WTC11 (cell line): ENCODE data around the gene NCOA1. TPM values are rescaled to one million over a fixed set of nuclear protein-coding genes. Genes with fewer than 3 reads are reported as not detected.

Experiments
- ATAC-seq: fragments of 200-7000 bp; cut with Tn5 transposase; 2 replicates; pipeline ENCODE4 v1.10.0; 2021; ENCODE audit warnings: mild to moderate bottlenecking, moderate library complexity
- CTCF ChIA-PET: fragments of 300-600 bp; sonication (Branson Sonifier 250); formaldehyde crosslinking; loops from one replicate; lab custom pipeline; 2021; ENCODE audit warnings: antibody characterized with exemption; lab: Charles Lee
- POLR2A ChIA-PET: fragments of 350-600 bp; sonication (Branson Sonifier 250); formaldehyde crosslinking; loops from one replicate; lab custom pipeline; 2021; ENCODE audit warnings: antibody characterized with exemption; lab: Charles Lee
- DNase-seq: peaks from one replicate; pipeline ENCODE4 v3.0.0; 2021; ENCODE audit warnings: low spot score
- H3K27ac Mint-ChIP-seq: 2 replicates; pipeline ENCODE4 v1.8.0; 2021; ENCODE audit warnings: mixed read lengths
- H3K27me3 Mint-ChIP-seq: 2 replicates; pipeline ENCODE4 v1.8.0; 2021; ENCODE audit warnings: low read depth, mild to moderate bottlenecking, moderate library complexity, mixed read lengths
- H3K36me3 Mint-ChIP-seq: 2 replicates; pipeline ENCODE4 v1.8.0; 2021; ENCODE audit warnings: mixed read lengths
- H3K4me1 Mint-ChIP-seq: 2 replicates; pipeline ENCODE4 v1.8.0; 2022; ENCODE audit warnings: mixed read lengths
- H3K4me3 Mint-ChIP-seq: 2 replicates; pipeline ENCODE4 v1.8.0; 2021; ENCODE audit warnings: mild to moderate bottlenecking, moderate library complexity, mixed read lengths
- H3K9me3 Mint-ChIP-seq: 2 replicates; pipeline ENCODE4 v1.8.0; 2021; ENCODE audit warnings: mixed read lengths
- AFF4 ChIP-seq: sonication (generic); formaldehyde crosslinking; IDR thresholded peaks from 2 replicates; pipeline ENCODE4 v1.8.1; 2023; ENCODE audit warnings: mild to moderate bottlenecking, missing genetic modification reagents, borderline replicate concordance
- ATF1 ChIP-seq: sonication (generic); formaldehyde crosslinking; IDR thresholded peaks from 2 replicates; pipeline ENCODE4 v1.8.1; 2023; ENCODE audit warnings: mild to moderate bottlenecking, moderate library complexity, missing genetic modification reagents
- ATF6 ChIP-seq: sonication (generic); formaldehyde crosslinking; IDR thresholded peaks from 2 replicates; pipeline ENCODE4 v1.8.1; 2023; ENCODE audit warnings: mild to moderate bottlenecking, missing genetic modification reagents
- CTCF ChIP-seq: fragments of 200-600 bp; IDR thresholded peaks from 2 replicates; pipeline ENCODE4 v1.8.0; 2022; ENCODE audit warnings: antibody characterized with exemption
- E2F5 ChIP-seq: sonication (generic); formaldehyde crosslinking; IDR thresholded peaks from 2 replicates; pipeline ENCODE4 v1.8.1; 2022; ENCODE audit warnings: mild to moderate bottlenecking, moderate library complexity, missing genetic modification reagents
- EMX1 ChIP-seq: fragments of 250-450 bp; sonication (Bioruptor Pico); IDR thresholded peaks from 2 replicates; pipeline ENCODE4 v1.8.0; 2021; ENCODE audit warnings: mild to moderate bottlenecking
- FOXP1 ChIP-seq: sonication (generic); formaldehyde crosslinking; IDR thresholded peaks from 2 replicates; pipeline ENCODE4 v1.8.0; 2022; ENCODE audit warnings: missing genetic modification reagents, mild to moderate bottlenecking, moderate library complexity, borderline replicate concordance
- FOXP4 ChIP-seq: sonication (generic); formaldehyde crosslinking; IDR thresholded peaks from 2 replicates; pipeline ENCODE4 v1.8.0; 2022; ENCODE audit warnings: mild to moderate bottlenecking, missing genetic modification reagents
- JUN ChIP-seq: sonication (generic); formaldehyde crosslinking; IDR thresholded peaks from 2 replicates; pipeline ENCODE4 v1.8.0; 2023; ENCODE audit warnings: mild to moderate bottlenecking, missing genetic modification reagents
- KAT7 ChIP-seq: sonication (generic); formaldehyde crosslinking; IDR thresholded peaks from 2 replicates; pipeline ENCODE4 v1.8.1; 2023; ENCODE audit warnings: missing genetic modification reagents, mild to moderate bottlenecking, borderline replicate concordance
- MXD4 ChIP-seq: fragments of 250-450 bp; sonication (Bioruptor Pico); IDR thresholded peaks from 2 replicates; pipeline ENCODE4 v1.8.0; 2021; ENCODE audit warnings: mild to moderate bottlenecking, moderate library complexity, borderline replicate concordance
- NR2C2 ChIP-seq: sonication (generic); formaldehyde crosslinking; IDR thresholded peaks from 2 replicates; pipeline ENCODE4 v1.8.0; 2022; ENCODE audit warnings: mild to moderate bottlenecking, missing genetic modification reagents
- SOX15 ChIP-seq: fragments of 250-450 bp; sonication (Bioruptor Pico); IDR thresholded peaks from 2 replicates; pipeline ENCODE4 v1.9.0; 2021; ENCODE audit warnings: mild to moderate bottlenecking
- TP53 ChIP-seq: sonication (generic); formaldehyde crosslinking; IDR thresholded peaks from 2 replicates; pipeline ENCODE4 v1.8.1; 2023; ENCODE audit warnings: mild to moderate bottlenecking, missing genetic modification reagents
- ZBTB21 ChIP-seq: sonication (generic); formaldehyde crosslinking; IDR thresholded peaks from 2 replicates; pipeline ENCODE4 v1.8.1; 2023; ENCODE audit warnings: mild to moderate bottlenecking, missing genetic modification reagents, borderline replicate concordance
- ZNF263 ChIP-seq: sonication (generic); formaldehyde crosslinking; IDR thresholded peaks from 2 replicates; pipeline ENCODE4 v1.8.1; 2022; ENCODE audit warnings: low read depth, mild to moderate bottlenecking, moderate library complexity, missing genetic modification reagents
- ZSCAN18 ChIP-seq: fragments of 250-450 bp; sonication (Bioruptor Pico); IDR thresholded peaks from 2 replicates; pipeline ENCODE4 v2.1.2; 2022; ENCODE audit warnings: mild to moderate bottlenecking, moderate library complexity
- total RNA-seq: library from RNA; stranded (reverse); gene quantifications from 3 replicates; pipeline ENCODE4 v1.2.3, GENCODE V29; 2021

The NCOA1 gene
- total RNA-seq, 1 experiment from 2014 or later = 16.9 TPM

GRCh38 chr2:24704692-24705091 is 213.6 kb downstream of the NCOA1 start:
- CTCF ChIA-PET = no interaction called here
- DNase-seq (no peak), ATAC-seq (no peak)
- POLR2A ChIA-PET = no interaction called here
- no peaks in the 10 kb centered on the region for H3K36me3 Mint-ChIP-seq
- no peak overlapping the region for H3K27ac Mint-ChIP-seq
- TF ChIP-seq MXD4 = no peak
- no peak for TF ChIP-seq SOX15 (CRISPR knock-in tag)
- TF ChIP-seq ZBTB21 (CRISPR knock-in tag) = no peak
- no peak for TF ChIP-seq CTCF
- no peak for TF ChIP-seq AFF4
- no peak for TF ChIP-seq TP53 (CRISPR knock-in tag)
- no peak for TF ChIP-seq ZSCAN18 (CRISPR knock-in tag)
- TF ChIP-seq JUN (CRISPR knock-in tag) = no peak
- TF ChIP-seq EMX1 (CRISPR knock-in tag) = no peak
- no peaks in the 10 kb centered on the region for H3K27me3 Mint-ChIP-seq
- peaks cover 18% of the 10 kb centered on the region for H3K4me1 Mint-ChIP-seq
- H3K4me3 Mint-ChIP-seq = no peak overlapping the region
- H3K9me3 Mint-ChIP-seq = no peaks in the 10 kb centered on the region

GRCh38 chr2:24707143-24707542 is 216.1 kb downstream of the NCOA1 start:
- ATAC-seq (no peak), DNase-seq (no peak)
- H3K4me1 Mint-ChIP-seq = peaks cover 18% of the 10 kb centered on the region
- ChIA-PET POLR2A (interaction anchor here (0.5 kb wide), 1 partner anchor 81 kb away, joined by 5 read pairs; no protein-coding TSS in a partner anchor), CTCF (interaction anchor here (0.5 kb wide), 1 partner anchor 283 kb away, joined by 4 read pairs; no protein-coding TSS in a partner anchor)
- TF ChIP-seq E2F5 (CRISPR knock-in tag) (no peak), FOXP4 (CRISPR knock-in tag) (no peak), NR2C2 (CRISPR knock-in tag) (no peak)
- no peaks in the 10 kb centered on the region for H3K27me3 Mint-ChIP-seq
- H3K27ac Mint-ChIP-seq = no peak overlapping the region
- no peak overlapping the region for H3K4me3 Mint-ChIP-seq
- H3K36me3 Mint-ChIP-seq = no peaks in the 10 kb centered on the region
- H3K9me3 Mint-ChIP-seq = no peaks in the 10 kb centered on the region

GRCh38 chr2:24708537-24709152 is 217.6 kb downstream of the NCOA1 start:
- Mint-ChIP-seq H3K27me3 (no peaks in the 10 kb centered on the region), H3K27ac (no peak overlapping the region), H3K4me1 (peaks cover 10% of the 10 kb centered on the region), H3K4me3 (no peak overlapping the region), H3K9me3 (no peaks in the 10 kb centered on the region), H3K36me3 (no peaks in the 10 kb centered on the region)
- ChIA-PET CTCF (no interaction called here), POLR2A (no interaction called here)
- no peak for DNase-seq
- ATAC-seq = no peak
- no peak for TF ChIP-seq ATF6
- no peak for TF ChIP-seq ZBTB21 (CRISPR knock-in tag)
- TF ChIP-seq TP53 (CRISPR knock-in tag) = no peak
- TF ChIP-seq KAT7 = no peak
- TF ChIP-seq ZNF263 = no peak
- no peak for TF ChIP-seq ATF1 (CRISPR knock-in tag)
- TF ChIP-seq ZSCAN18 (CRISPR knock-in tag) = no peak
- TF ChIP-seq FOXP1 (CRISPR knock-in tag) = no peak
